Colonic mucosa (tissue), 4 donors: ENCODE data around the gene GATA3. TPM values are rescaled to one million over a fixed set of nuclear protein-coding genes. Genes with fewer than 3 reads are reported as not detected.

ENCODE experiments used
- DNase-seq: peaks from one replicate; pipeline ENCODE4 v3.0.0-alpha.2; 2020
- H3K27ac ChIP-seq: fragments of 200-600 bp; one replicate; pipeline ENCODE4 v1.8.0; 2021
- H3K27me3 ChIP-seq: fragments of 200-600 bp; one replicate; pipeline ENCODE4 v1.8.0; 2021
- H3K36me3 ChIP-seq: fragments of 200-600 bp; one replicate; pipeline ENCODE4 v1.8.0; 2021
- H3K4me1 ChIP-seq: fragments of 200-600 bp; one replicate; pipeline ENCODE4 v1.8.0; 2021; ENCODE audit warnings: mild to moderate bottlenecking
- H3K4me3 ChIP-seq: fragments of 200-600 bp; one replicate; pipeline ENCODE4 v1.8.0; 2021
- H3K9ac ChIP-seq, 2 donors: one replicate each; pipeline ENCODE4 v1.7.0; 2013; ENCODE audit warnings: control low read depth in 2 of 2, low read depth in 2 of 2, low read length in 2 of 2
- H3K9me3 ChIP-seq: fragments of 200-600 bp; one replicate; pipeline ENCODE4 v1.8.0; 2021
- CTCF ChIP-seq: fragments of 200-600 bp; IDR thresholded peaks from one replicate; pipeline ENCODE4 v1.8.0; 2022; ENCODE audit warnings: antibody characterized with exemption, mild to moderate bottlenecking
- intact Hi-C: fragments of 100-400 bp; cut with DNase I; formaldehyde crosslinking; loops from one replicate; pipeline ENCODE4 v1.14.1; 2022
- total RNA-seq, 2 donors: library from RNA; stranded (reverse); fragmentation: NEBNext Ultra II Directional in 1 of 2; extraction: Animal tissue kit (Norgen Biotek cat#: 25700) in 1 of 2; gene quantifications; one replicate each; pipeline ENCODE4 v1.2.1, GENCODE V29; 2021
- donor health status: healthy.
- donor health status: DM: no; HTN: no; CAD: no.
- donor health status: DM: no; HTN: no; CAD: no.

Gene GATA3
- total RNA-seq, 2 donors from 2014 or later = 0.48 to 0.54 TPM

GRCh38 chr10:8044331-8044907 is 10.1 kb upstream of the GATA3 start:
- Histone ChIP-seq H3K27me3 (peaks cover 91% of the 10 kb centered on the region), H3K36me3 (no peaks in the 10 kb centered on the region), H3K9me3 (no peaks in the 10 kb centered on the region), H3K4me1 (no peaks in the 10 kb centered on the region), H3K27ac (no peak overlapping the region), H3K9ac (no peak overlapping the region), H3K4me3 (no peak overlapping the region)
- intact Hi-C loops = no loop called here
- no peak for TF ChIP-seq CTCF
- DNase-seq = no peak

- H3K9me3 ChIP-seq = no peaks in the 10 kb centered on the region
- intact Hi-C loops = no loop called here
- H3K4me1 ChIP-seq = peaks cover 6% of the 10 kb centered on the region
- peaks cover 93% of the 10 kb centered on the region for H3K27me3 ChIP-seq
- no peak for TF ChIP-seq CTCF
- H3K9ac ChIP-seq = no peak overlapping the region
- no peak for DNase-seq
- H3K4me3 ChIP-seq = no peak overlapping the region
- no peaks in the 10 kb centered on the region for H3K36me3 ChIP-seq
- no peak overlapping the region for H3K27ac ChIP-seq
Observed at GRCh38 chr10:8044908-8045725, 9.4 kb upstream of the GATA3 start.

- H3K9me3 ChIP-seq = no peaks in the 10 kb centered on the region
- no peaks in the 10 kb centered on the region for H3K36me3 ChIP-seq
- no peak overlapping the region for H3K27ac ChIP-seq
- H3K9ac ChIP-seq = no peak overlapping the region
- intact Hi-C loops = no loop called here
- H3K27me3 ChIP-seq = peaks cover 96% of the 10 kb centered on the region
- DNase-seq = no peak
- peaks cover 10% of the 10 kb centered on the region for H3K4me1 ChIP-seq
- TF ChIP-seq CTCF = no peak
- no peak overlapping the region for H3K4me3 ChIP-seq
Observed at GRCh38 chr10:8045726-8046494, 8.6 kb upstream of the GATA3 start.

- Histone ChIP-seq H3K9ac (no peak overlapping the region), H3K4me3 (no peak overlapping the region), H3K36me3 (no peaks in the 10 kb centered on the region), H3K9me3 (no peaks in the 10 kb centered on the region), H3K27ac (no peak overlapping the region), H3K4me1 (peaks cover 13% of the 10 kb centered on the region), H3K27me3 (peaks cover 96% of the 10 kb centered on the region)
- no peak for TF ChIP-seq CTCF
- intact Hi-C loops = no loop called here
- no peak for DNase-seq
Observed at GRCh38 chr10:8047452-8048280, 6.8 kb upstream of the GATA3 start.
